ENCODE data around the gene YY1. TPM values are rescaled to one million over a fixed set of nuclear protein-coding genes. Genes with fewer than 3 reads are reported as not detected.
A peak's percentile ranks its signal among the peaks of the same experiment; 100 is the strongest.

The YY1 gene
- total RNA-seq, 2 donors from 2014 or later = 31.3 to 36.3 TPM

DNA sequence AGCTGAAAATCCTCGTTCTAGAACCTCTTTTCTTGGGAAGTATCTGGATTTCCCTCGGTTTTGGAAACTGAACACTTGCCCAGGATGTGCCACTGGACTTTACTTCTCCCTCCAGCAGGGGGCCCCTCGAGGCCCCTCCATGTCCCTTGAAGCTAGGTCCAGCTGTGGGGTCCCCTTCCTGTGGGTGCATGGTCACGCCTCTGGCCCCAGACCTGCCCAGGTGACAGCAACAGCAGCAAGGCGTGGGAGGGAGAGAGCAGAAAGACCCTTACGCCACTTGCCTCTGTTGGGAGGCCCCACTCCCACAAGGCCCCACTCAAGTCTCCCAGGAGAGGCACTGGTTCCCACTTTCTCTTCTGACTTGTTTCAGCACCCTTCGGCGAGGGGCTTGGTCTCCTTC is 64.2 kb downstream of the YY1 start:
- no peak for DNase-seq (ENCODE audit: low spot score)
- no peaks in the 10 kb centered on the region for H3K27me3 ChIP-seq
- peak overlapping the region in 1 of 2 donors; percentile 10 for H3K27ac ChIP-seq
- H3K4me1 ChIP-seq = peaks cover 0 to 46% of the 10 kb centered on the region in 2 donors
- H3K36me3 ChIP-seq = no peaks in the 10 kb centered on the region
- H3K4me3 ChIP-seq = no peak overlapping the region
- no peaks in the 10 kb centered on the region for H3K9me3 ChIP-seq
- TF ChIP-seq, protein P1, sequence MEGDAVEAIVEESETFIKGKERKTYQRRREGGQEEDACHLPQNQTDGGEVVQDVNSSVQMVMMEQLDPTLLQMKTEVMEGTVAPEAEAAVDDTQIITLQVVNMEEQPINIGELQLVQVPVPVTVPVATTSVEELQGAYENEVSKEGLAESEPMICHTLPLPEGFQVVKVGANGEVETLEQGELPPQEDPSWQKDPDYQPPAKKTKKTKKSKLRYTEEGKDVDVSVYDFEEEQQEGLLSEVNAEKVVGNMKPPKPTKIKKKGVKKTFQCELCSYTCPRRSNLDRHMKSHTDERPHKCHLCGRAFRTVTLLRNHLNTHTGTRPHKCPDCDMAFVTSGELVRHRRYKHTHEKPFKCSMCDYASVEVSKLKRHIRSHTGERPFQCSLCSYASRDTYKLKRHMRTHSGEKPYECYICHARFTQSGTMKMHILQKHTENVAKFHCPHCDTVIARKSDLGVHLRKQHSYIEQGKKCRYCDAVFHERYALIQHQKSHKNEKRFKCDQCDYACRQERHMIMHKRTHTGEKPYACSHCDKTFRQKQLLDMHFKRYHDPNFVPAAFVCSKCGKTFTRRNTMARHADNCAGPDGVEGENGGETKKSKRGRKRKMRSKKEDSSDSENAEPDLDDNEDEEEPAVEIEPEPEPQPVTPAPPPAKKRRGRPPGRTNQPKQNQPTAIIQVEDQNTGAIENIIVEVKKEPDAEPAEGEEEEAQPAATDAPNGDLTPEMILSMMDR (IDR thresholded peaks at IDR 0.05) = peak in 1 of 2 donors; percentile 68

DNA sequence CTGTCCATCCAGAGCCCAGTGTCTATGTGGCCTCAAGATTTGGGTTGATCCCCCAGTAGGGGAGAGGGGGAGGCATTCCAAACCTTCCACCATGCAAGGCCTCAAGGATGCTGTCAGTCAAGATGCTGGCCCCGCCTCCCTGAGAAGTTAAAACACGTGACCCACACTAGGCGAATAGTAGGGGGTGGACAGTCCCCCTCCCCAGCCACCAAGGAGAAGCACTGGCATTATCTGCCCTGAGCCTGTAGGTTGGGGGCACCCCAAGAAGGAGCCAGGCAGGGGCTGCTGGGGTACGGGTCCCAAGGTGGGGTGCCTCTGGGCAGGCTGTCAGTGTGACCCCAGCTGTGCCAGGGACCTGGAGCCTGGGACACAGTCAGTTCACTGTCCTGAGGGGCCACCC is 65.0 kb downstream of the YY1 start:
- TF ChIP-seq, protein P1 (IDR thresholded peaks at IDR 0.05) = no peak
- H3K4me1 ChIP-seq = peaks cover 0 to 42% of the 10 kb centered on the region in 2 donors
- H3K9me3 ChIP-seq = no peaks in the 10 kb centered on the region
- H3K27me3 ChIP-seq = no peaks in the 10 kb centered on the region
- peak overlapping the region in 1 of 2 donors; percentile 80 for H3K27ac ChIP-seq
- no peak for DNase-seq (ENCODE audit: low spot score)
- H3K36me3 ChIP-seq = no peaks in the 10 kb centered on the region
- H3K4me3 ChIP-seq = no peak overlapping the region

DNA sequence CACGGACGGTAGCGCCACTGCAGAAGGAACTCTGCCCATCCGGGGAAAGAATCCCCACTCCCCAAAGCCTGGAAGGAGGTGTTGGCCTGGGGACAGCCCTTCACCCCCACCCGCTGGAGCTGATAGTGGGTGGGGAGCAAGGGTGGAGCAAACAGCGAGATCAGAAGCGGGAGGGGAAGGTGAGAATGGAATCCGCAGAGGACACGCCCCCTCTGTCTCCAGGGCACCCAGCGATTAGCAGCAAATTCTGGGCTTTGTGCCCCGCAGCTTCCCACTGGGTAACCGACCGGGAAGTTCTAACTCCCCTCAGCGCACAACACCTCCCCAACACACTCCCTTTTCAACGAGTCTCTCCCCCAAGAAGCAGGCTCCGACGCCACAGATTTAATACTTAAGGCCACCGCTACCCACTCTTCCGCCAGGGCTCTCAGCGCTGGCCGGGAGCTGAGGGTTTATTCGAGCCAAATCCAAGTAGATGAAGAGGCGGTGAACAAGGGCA is 65.9 kb downstream of the YY1 start:
- peak; percentile 73 for DNase-seq (ENCODE audit: low spot score)
- Histone ChIP-seq H3K27me3 (no peaks in the 10 kb centered on the region), H3K36me3 (no peaks in the 10 kb centered on the region), H3K9me3 (no peaks in the 10 kb centered on the region), H3K27ac (peak overlapping the region; percentile 80 to 94), H3K4me1 (peaks cover 0 to 42% of the 10 kb centered on the region in 2 donors), H3K4me3 (peak overlapping the region; percentile 54 to 97)
- TF ChIP-seq, protein P1 (IDR thresholded peaks at IDR 0.05) = no peak

DNA sequence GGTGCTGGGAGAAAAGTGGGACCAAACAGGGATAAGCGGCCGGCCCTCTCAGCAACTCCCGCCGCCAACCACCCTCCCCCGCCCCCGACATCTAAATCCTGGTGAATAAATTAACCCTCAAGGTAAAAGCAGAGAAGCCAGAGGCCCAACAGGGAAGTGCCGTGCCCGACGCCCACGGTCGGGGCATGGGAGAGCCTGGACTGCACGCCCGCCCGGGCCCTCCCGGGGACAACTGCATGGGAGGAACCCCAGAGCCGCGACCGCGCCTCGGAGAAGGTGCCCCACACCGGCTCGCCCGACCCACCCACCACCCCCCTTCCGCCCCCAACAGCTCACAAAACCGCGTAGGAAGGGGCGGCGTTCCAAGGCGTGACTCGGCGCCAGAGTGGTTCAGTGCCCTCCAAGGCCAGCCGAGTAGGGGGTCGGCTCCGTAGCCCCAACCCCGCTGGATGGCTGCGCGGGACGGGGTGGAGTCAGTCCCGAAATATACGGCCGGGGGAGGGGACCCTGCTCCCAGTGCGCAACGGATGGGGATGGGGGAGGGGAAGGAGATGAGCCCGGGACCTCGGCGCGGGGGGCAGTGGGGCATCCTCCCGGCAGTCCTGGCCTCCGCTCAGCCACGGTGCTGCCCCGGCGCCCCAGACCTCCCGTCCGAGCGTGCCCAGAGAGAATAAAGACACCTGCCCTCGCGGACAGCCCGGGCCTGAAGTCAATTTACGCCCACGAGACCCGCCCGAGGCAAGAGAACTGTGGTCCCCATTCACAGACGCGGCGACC is 66.6 kb downstream of the YY1 start:
- H3K27ac ChIP-seq = peak overlapping the region; percentile 80 to 94
- H3K4me3 ChIP-seq = peak overlapping the region; percentile 54 to 97
- H3K36me3 ChIP-seq = no peaks in the 10 kb centered on the region
- H3K4me1 ChIP-seq = peaks cover 0 to 42% of the 10 kb centered on the region in 2 donors
- H3K9me3 ChIP-seq = no peaks in the 10 kb centered on the region
- TF ChIP-seq, protein P1 (IDR thresholded peaks at IDR 0.05) = no peak
- no peak for DNase-seq (ENCODE audit: low spot score)
- no peaks in the 10 kb centered on the region for H3K27me3 ChIP-seq

DNA sequence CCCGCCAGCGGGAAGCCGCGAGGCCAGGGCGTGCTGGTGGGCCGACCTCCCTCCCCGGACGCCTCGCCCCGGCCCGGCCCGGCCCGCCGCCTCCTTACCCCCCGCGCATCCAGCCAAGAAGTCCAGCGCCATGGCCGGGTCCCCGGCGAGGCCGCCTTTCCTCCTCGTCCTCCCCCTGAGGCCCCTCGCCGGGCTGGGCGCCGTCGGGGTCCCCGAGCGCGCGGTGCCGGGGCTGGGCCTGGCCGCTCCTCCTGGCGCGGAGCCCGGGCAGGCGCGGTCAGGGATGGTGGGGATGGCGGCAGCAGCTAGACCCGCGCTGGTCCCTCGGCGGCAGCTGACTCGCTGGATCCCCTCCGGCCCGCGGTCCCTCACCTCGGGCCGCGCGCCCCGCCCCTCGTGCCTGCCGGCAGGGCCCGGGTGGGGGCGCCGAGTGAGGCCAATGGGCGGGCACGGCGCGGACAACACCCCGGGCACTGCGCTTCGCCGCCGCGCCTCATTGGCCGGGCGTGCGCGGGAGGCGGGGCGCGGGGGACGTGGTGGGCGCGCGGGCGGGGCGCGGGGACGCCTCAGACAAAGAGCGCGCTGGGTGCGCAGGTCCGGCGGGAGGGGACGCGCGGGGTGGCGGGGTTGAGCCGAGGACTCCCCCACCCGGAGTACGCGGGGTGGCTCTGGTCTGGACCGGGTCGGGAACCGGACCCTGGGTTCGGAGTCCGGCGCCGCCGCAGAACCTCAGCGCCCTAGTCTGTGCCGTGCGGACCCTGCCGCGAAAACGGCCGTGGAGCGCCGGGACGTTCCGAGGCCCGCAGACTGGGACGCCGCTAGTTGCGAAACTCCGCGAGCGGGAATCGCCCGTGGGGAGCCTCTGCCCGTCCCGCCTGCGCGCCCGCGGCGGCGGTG is 67.4 kb downstream of the YY1 start, which contains the start of gene SLC25A29:
TSS of gene SLC25A29 (minus strand) at position 344 of the 897 bp plus-strand sequence. CDS start at position 132, 212 bp downstream.
- peak; percentile 83 for DNase-seq (ENCODE audit: low spot score)
- no peaks in the 10 kb centered on the region for H3K27me3 ChIP-seq
- peak within 1 kb of the TSS; percentile 80 to 94 for H3K27ac ChIP-seq
- peak within 1 kb of the TSS; percentile 54 to 97 for H3K4me3 ChIP-seq
- H3K9me3 ChIP-seq = no peaks in the 10 kb centered on the region
- no peaks in the 10 kb centered on the region for H3K36me3 ChIP-seq
- TF ChIP-seq, protein P1 (IDR thresholded peaks at IDR 0.05) = no peak
- H3K4me1 ChIP-seq = peaks cover 0 to 42% of the 10 kb centered on the region in 2 donors

Measured in right atrium auricular region (tissue), 2 donors.